ENCODE data around the gene DOK7. TPM values are rescaled to one million over a fixed set of nuclear protein-coding genes. Genes with fewer than 3 reads are reported as not detected.

DOK7 gene
- total RNA-seq, 1 experiment from 2014 or later: 17.6 TPM

DNA sequence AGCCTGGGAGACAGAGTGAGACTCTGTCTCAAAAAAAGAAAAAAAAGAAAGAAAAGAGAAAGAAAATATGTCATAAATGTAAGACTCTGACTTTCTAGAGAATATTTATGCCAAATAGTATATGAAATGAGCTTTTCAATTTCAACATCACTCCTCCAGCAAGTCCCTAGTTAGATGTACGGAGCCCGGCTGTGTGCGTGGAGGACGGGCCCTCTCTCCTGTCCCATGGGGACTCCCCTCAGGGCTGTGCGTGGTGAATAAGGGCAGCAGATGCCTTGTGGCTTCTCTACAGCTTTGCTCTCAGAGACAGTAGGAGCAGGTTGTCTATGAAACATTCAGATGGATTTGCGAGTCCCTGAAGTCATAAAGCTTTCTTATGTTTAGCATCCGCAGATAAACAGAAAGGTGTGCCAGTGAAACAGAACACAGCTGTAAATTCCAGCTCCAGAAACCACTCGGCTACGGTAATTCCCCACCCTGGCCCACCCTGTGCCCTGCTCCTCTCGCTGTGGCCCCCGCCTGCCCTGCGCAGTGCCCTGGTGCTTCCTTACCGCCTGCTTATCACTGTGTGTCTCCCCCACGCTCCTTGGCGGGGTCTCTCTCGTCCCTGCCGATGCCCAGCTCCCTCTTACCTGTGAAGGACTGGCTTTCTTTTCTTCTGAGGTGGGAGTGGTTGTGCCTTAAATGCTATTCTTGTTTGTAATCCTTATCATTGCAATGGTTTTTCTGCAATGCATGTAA, 35.2 kb upstream of the DOK7 start:
- no peak for DNase-seq (ENCODE audit: low spot score)

DNA sequence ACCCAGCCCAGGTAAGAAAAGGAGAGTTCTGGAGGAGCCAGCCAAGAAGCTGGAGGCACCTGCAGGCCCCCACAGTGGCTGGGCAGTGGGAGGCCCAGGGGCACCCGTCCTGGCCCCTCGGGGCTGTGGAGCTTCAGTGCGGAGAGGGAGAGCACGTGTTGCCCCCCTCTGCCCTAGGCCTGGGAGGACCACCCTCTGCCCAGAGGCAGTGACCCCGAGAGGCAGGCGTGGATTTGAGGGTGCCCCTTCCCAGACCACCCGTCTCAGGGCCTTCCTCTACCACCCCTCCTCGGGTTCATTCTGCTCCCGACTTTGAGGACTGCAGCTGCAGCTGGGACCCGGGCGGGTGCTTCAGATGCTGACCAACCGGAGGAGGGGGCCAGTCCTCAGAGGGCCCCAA, 33.5 kb upstream of the DOK7 start:
- no peak for DNase-seq (ENCODE audit: low spot score)

GRCh38 chr4:3430524-3430923, 32.6 kb upstream of the DOK7 start:
- DNase-seq (ENCODE audit: low spot score): no peak

GRCh38 chr4:3431446-3431993, 31.6 kb upstream of the DOK7 start:
- no peak for DNase-seq (ENCODE audit: low spot score)

DNA sequence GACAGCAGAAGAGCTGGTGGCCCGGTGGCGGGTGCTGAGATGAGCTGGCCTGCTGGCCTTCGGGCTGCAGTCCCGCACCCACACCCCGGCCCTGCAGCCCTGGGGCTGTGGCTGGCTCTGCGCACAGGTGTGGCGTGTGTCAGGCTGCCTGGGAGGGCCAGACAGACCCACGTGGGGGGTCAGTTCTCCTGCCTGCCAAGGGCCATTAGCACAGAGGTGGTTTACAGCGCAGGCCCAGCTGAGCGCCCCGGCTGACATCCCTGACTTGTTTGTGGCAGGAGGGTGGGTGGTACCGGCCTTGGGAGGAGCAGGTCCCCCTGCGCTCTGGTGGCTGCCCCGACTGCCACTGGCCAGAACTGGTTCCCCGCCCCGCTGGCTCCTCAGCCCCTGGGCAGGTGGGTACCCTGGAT, 30.7 kb upstream of the DOK7 start:
- no peak for DNase-seq (ENCODE audit: low spot score)

- DNase-seq (ENCODE audit: low spot score): no peak
These were observed 29.8 kb upstream of the DOK7 start for GRCh38 chr4:3433138-3433869.

GRCh38 chr4:3434881-3435685, 28.0 kb upstream of the DOK7 start:
- no peak for DNase-seq (ENCODE audit: low spot score)

DNA sequence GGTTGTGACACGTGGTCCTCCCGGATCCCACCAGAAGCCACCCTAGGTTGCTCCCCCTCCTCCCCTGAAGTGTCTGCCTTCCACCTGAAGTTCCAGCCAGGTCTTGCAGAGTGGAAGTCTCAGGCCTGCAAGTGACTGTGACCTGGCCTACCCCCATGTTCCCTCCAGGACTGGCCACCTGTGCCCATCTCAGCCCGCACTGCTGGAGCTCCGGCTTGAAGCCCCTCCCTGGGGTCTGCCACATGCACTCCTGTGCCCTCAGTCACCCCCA, 27.5 kb upstream of the DOK7 start:
- DNase-seq (ENCODE audit: low spot score): no peak

DNA sequence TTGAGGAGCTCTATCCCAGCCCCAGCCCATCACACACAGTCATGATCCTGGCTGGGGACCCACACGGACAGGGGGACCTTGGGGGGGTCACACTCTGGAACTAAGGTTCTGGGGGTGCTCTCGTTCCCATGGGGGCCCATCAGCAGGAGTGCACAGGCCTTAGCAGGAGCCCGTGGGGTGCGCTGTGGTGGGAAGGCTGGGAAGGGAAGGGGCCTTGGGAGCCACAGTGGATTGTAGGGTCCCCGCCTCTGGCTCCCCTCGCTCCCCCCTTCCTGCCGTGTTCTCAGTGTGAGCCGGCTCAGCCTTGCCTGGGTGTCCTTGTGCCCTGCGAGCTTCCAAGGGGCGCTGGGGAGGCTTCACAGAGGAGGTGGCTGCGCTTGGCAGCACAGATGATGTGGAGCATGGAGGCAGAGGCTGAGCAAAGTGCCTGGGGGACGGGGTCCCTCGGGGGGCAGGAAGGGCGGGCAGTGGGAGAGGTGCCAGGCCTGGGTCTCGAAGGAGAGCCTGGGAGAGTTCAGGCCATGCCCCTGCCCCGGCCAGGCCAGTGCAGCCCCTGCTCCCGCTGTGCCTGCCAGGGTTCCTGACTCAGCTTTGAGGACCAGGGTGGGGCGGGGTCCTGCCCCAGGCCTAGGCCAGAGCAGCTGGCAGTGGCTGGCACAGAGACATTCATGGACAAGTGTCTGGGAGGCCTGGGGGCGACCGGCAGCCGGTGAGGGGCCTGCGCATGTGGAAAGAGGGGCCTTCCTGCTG, 26.9 kb upstream of the DOK7 start:
- DNase-seq (ENCODE audit: low spot score): no peak

DNA sequence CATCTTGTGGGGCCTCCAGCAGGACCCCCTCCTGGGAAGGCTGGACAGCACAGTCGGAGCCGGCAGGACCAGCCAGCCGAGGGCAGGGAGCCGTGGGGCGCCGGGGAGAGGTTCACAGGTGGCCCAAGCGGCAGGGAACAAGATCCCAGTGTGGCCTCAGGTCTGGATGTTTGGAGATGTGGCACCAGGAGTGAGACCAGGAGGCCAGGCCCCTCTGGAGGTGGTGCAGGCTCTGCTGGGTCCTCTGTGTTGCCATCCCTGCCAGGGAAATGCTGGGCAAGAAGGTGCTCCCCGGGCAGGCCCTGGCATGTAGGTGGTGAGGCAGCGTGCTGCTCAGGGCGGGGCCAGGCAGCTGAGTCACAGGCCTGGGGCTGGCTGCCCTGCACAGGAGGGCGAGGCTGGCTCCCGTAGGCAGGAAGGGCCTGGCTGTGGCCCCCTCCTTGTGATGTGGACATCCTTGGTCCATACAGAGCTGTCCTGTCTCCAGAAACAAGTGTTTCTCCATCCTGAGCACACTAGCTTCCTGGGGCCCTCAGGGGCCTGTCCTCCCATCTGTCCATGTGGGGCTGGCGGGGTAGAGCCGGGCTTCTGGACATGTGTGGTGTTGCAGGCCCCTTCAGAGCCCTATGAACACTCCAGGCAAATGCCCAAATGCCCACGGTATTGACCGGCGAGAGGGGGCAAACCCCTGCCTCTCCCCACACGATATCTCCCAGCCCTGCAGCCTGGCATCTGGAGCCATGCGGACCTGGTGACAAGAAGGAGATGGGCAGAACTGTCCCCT, 26.1 kb upstream of the DOK7 start:
- DNase-seq (ENCODE audit: low spot score): peak; percentile 72

DNA sequence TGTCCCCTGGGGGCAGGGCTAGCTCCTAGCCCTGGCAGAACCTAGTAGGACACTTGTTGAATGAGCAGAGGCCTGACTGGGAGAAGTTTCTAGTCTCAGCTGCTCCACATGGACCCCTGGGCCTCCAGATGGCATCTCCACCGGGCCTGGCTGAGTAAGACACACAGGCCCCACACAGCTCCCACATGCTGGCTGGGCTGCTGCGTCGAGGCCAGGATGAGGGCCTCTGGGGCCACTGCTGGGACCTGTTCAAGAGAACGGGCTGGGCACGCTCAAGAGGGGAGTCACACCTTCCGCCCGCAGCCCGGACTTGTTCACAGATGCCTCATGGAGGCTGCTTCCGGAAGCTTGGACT, 25.5 kb upstream of the DOK7 start:
- DNase-seq (ENCODE audit: low spot score): no peak

GRCh38 chr4:3437998-3438846, 24.9 kb upstream of the DOK7 start:
- no peak for DNase-seq (ENCODE audit: low spot score)

GRCh38 chr4:3438847-3439180, 24.3 kb upstream of the DOK7 start:
- DNase-seq (ENCODE audit: low spot score): no peak

DNA sequence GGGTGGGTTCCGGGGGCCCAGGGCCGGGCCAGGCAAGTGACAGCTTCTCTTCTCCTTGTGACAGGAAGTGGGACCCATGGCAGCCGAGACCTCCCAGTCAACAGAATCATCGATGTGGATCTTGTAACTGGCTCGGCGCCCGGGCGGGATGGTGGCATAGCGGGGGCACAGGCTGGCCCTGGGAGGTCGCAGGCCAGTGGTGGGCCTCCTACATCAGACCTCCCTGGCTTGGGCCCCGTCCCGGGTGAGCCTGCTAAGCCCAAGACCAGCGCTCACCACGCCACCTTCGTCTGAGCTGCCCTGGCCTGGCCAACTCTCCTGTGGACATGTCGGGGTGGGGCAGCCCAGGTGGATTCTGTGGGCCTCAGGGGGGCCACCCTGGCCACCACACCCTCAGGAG, 23.7 kb upstream of the DOK7 start:
- no peak for DNase-seq (ENCODE audit: low spot score)

DNA sequence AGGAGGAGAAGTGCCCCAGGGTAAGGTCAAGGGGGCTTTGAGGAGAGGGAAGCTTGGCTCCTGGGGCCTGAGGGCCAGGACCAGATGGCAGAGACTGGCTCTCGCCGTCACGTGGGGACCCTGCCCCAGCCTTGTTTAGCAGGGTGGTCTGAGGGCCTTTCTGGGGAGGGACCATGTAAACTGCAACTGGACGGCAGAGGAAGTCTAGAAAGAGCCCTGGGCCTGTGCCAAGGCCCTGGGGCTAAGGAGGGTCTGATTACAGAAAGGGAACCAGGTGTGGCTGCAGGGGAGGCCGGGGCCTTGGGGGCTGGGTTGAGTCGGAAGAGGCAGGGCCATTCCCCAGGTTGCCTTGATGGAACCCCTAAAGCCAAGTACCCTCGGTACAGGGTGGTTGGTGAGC, 23.1 kb upstream of the DOK7 start:
- DNase-seq (ENCODE audit: low spot score): no peak

- DNase-seq (ENCODE audit: low spot score): no peak
These were observed 22.1 kb upstream of the DOK7 start for GRCh38 chr4:3440979-3441500.

DNA sequence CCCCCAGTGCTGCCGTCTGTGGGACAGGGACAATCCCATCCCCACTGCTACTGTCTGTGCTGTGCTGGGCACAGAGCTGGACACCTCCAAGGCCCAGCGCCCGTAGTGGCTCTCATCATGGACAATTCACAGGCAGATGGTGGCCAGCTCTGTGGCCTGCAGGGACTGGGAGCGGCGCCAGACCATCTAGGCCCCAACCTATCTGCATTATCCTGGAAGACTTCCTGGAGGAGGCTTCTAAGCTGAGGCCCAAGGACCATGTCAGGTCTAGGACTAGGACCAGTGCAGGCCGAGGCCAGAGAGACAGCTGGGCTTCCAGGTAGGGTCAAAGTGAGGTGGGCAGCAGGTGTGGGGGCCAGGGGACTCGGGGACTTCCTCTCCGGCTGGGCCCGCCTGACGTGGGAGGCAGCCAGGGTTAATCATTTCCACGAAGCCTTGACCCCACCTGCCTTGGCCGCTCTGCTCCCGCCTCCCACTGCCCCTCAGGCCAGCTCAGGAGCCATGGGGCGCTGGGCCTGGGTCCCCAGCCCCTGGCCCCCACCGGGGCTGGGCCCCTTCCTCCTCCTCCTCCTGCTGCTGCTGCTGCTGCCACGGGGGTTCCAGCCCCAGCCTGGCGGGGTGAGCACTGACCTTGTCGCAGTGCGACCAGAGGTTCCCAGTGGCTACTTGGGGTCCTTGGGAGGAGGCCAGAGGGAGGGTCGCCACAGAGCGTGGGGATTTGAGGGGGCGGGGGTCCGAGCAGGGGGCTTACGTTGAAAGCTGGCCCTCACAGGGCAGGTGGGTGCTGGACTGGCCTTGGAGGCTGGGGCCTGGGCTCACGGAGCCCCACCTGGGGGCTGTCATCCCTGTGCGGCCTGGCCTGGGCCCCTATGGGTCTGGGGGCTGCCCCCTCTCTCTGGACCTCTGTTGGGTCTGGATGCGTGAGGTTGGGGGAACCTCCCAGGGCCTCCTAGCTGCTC, 21.3 kb upstream of the DOK7 start, which contains the start of gene HGFAC:
HGFAC (plus strand) TSS at position 468 of the 959 bp plus-strand sequence; CDS start at position 502, 34 bp downstream.
- DNase-seq (ENCODE audit: low spot score): no peak

DNA sequence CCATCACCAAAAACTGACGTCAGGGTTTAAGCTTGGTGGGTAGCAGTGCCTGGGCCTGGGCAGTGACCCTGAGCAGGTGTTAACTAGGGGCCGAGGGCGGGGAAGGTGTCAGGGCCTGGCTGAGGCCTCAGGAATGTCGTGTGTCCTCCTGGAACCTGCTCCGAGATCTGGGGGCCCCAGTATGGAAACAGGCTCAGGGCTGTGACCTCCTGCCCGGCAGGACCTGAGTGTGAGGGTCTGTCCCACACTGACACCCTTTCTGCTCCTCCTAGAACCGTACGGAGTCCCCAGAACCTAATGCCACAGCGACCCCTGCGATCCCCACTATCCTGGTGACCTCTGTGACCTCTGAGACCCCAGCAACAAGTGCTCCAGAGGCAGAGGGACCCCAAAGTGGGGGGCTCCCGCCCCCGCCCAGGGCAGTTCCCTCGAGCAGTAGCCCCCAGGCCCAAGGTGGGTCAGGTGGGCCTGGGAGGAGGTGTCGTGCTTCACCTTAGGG, 20.6 kb upstream of the DOK7 start:
- DNase-seq (ENCODE audit: low spot score): no peak
